ENCODE data around the gene SYNGR1. TPM values are rescaled to one million over a fixed set of nuclear protein-coding genes. Genes with fewer than 3 reads are reported as not detected.
A peak's percentile ranks its signal among the peaks of the same experiment; 100 is the strongest.

Gene SYNGR1
- total RNA-seq, 1 donor from 2014 or later = 2.2 TPM

GRCh38 chr22:39309364-39309861, 40.4 kb upstream of the SYNGR1 start:
- DNase-seq (ENCODE audit: low spot score in 2 of 2) = no peak
- H3K4me3 ChIP-seq = no peak overlapping the region
- H3K27ac ChIP-seq = peak overlapping the region; percentile 72 to 80
- TF ChIP-seq, protein P1, sequence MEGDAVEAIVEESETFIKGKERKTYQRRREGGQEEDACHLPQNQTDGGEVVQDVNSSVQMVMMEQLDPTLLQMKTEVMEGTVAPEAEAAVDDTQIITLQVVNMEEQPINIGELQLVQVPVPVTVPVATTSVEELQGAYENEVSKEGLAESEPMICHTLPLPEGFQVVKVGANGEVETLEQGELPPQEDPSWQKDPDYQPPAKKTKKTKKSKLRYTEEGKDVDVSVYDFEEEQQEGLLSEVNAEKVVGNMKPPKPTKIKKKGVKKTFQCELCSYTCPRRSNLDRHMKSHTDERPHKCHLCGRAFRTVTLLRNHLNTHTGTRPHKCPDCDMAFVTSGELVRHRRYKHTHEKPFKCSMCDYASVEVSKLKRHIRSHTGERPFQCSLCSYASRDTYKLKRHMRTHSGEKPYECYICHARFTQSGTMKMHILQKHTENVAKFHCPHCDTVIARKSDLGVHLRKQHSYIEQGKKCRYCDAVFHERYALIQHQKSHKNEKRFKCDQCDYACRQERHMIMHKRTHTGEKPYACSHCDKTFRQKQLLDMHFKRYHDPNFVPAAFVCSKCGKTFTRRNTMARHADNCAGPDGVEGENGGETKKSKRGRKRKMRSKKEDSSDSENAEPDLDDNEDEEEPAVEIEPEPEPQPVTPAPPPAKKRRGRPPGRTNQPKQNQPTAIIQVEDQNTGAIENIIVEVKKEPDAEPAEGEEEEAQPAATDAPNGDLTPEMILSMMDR (IDR thresholded peaks at IDR 0.05) = no peak
- no peaks in the 10 kb centered on the region for H3K9me3 ChIP-seq
- intact Hi-C loops (cut with DNase I) = loop anchor here (1.0 to 2.0 kb wide), 2 partner anchors 57 to 138 kb away; no protein-coding TSS in a partner anchor
- peaks cover 30% of the 10 kb centered on the region in 2 donors for H3K36me3 ChIP-seq
- peaks cover 0 to 11% of the 10 kb centered on the region in 2 donors for H3K4me1 ChIP-seq
- no peaks in the 10 kb centered on the region for H3K27me3 ChIP-seq

DNA sequence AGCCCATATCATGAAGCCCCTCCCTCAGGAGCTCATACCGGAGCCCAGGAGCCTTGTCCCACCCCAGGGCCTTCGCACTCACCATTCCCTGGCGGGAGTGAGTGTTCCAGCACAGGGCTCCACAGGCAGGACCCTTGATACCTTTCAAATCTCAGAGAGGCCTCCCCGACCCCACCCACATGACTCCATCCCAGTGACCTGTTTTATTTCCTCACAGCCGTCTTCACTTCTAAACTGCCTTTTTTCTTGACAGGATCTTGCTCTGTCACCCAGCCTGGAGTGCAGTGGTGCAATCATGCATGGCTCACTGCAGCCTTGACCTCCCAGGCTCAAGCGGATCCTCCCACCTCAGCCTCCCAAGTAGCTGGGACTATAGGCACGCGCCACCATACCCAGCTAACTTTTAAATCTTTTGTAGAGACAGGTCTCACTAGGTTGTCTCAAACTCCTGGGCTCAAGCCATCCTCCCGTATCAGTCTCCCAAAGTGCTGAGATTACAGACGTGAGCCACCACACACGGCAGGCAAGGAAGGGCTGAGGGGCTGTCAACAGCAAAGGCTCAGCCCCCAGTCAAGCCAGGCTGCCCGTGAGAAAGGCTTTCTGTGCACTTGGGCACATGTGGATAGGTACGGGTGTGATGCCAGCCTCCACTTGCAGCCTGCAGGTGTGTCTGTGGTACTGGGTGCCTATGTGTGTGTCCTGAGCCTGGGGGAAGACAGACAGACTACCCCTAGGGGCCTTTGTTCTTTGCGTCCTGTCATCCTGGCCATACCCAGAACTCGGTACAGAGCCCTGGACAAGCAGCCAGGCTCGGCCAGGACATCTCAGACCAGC, 39.7 kb upstream of the SYNGR1 start:
- TF ChIP-seq, protein P1 (IDR thresholded peaks at IDR 0.05) = no peak
- peak overlapping the region; percentile 72 to 80 for H3K27ac ChIP-seq

DNA sequence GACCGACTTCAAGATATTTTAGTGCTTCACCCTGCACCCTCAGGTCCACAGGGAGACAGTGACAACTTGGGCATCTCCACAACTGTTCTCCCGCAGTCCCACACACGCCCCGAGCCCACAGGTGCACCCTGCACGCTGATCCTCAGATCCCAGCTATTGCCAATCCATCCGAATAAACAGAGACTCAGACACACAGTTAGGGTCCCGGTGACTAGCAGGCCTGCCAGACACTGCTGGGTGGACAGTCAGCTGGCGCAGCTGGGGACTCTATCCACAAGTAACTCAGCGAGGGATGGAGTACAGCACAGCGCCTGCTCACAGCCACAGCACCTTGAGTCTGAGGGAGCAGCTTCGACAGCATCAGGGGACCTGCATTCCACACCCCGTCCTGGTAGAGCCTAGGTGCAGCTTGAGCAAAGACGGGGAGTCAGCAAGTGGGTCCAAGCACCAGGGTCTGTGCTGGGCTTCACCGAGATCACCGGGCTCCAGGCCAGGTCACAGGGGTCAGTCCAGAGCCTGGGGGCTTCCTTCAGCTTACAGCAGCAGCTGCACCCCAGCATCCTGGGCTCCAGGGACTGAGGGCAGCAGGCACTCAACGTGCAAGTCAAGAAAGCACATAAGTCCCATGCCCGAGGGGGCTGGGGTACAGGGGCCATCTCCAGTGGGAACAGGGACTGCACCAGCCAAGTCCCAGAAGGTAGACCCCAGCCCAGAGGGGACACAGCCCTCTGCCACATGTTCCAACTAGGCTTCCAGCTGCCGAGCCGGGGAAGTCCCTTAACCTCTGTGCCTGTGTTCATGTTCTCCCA, 38.0 kb upstream of the SYNGR1 start:
- Histone ChIP-seq H3K9me3 (no peaks in the 10 kb centered on the region), H3K36me3 (peaks cover 50 to 51% of the 10 kb centered on the region in 2 donors), H3K27ac (no peak overlapping the region), H3K4me1 (peaks cover 0 to 25% of the 10 kb centered on the region in 2 donors), H3K27me3 (no peaks in the 10 kb centered on the region), H3K4me3 (no peak overlapping the region)
- TF ChIP-seq, protein P1 (IDR thresholded peaks at IDR 0.05) = no peak
- DNase-seq (ENCODE audit: low spot score in 2 of 2) = no peak
- intact Hi-C loops (cut with DNase I) = loop anchor here (10.0 kb wide), 2 partner anchors 387 to 527 kb away; no protein-coding TSS in a partner anchor

More for the DNA sequence above, 39.7 kb upstream of the SYNGR1 start:
- intact Hi-C loops (cut with DNase I) = loop anchor here (1.0 to 10.0 kb wide), 4 partner anchors 57 to 525 kb away; no protein-coding TSS in a partner anchor
- Histone ChIP-seq H3K4me1 (peaks cover 0 to 11% of the 10 kb centered on the region in 2 donors), H3K9me3 (no peaks in the 10 kb centered on the region), H3K36me3 (peaks cover 36 to 37% of the 10 kb centered on the region in 2 donors), H3K4me3 (no peak overlapping the region), H3K27me3 (no peaks in the 10 kb centered on the region)
- no peak for DNase-seq (ENCODE audit: low spot score in 2 of 2)

DNA sequence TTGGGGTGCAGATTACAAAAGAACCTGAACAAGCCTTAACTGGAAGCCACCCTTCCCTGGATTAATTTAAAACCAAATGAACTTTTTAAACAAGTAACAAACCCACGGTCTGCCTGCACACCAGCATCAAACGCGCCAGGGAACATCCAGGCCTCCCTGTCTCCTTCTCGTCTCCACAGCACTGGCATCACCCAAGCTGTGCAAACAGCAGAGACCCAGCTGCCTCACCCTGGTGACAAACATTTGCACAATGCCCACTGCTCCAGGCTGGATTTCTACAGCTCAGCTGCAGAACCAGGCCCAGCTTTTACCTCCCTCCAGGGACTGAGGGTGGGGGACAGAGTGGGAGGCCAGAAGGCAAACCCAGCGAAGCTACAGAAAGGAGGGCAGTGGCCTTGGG, 37.4 kb upstream of the SYNGR1 start:
- H3K27me3 ChIP-seq = no peaks in the 10 kb centered on the region
- intact Hi-C loops (cut with DNase I) = loop anchor here (10.0 kb wide), 2 partner anchors 388 to 528 kb away; no protein-coding TSS in a partner anchor
- peaks cover 4 to 31% of the 10 kb centered on the region in 2 donors for H3K4me1 ChIP-seq
- H3K9me3 ChIP-seq = no peaks in the 10 kb centered on the region
- TF ChIP-seq, protein P1 (IDR thresholded peaks at IDR 0.05) = no peak
- H3K36me3 ChIP-seq = peaks cover 57 to 58% of the 10 kb centered on the region in 2 donors
- no peak for DNase-seq (ENCODE audit: low spot score in 2 of 2)
- H3K27ac ChIP-seq = no peak overlapping the region
- no peak overlapping the region for H3K4me3 ChIP-seq

DNA sequence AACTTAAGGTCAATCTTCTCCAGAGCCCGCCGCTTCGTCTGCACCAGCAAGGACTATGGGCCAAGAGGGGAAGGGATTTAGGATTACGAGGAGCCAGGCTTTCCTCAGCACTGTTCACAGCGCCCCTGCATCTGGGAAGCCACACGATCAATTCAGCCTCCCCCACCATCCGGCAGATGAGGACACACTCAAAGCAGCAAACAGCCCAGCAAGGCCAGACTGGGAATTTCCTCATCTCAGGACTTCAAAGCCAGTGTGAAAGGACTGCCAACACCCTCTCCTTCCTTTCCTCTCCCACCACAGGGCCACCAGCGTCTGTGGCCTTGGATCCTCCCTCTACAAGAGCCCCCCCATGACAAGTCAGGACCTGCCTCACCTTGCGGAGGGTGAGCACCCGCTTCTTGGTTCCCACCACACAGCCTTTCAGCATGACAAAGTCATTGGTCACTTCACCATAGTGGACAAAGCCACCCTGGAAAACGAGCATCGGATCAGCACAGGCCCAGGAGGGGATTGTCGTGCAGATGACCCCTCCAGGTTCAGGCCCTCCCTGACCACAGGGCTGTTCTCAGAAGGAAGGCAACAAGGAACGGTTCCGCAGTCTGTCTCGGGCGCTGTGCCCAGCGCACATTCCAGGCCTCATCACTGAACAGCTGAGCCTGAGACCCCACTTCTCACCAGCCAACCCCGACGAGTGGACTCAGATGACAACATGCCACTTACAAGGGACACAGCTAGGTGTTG, 36.4 kb upstream of the SYNGR1 start:
- intact Hi-C loops (cut with DNase I) = loop anchor here (10.0 kb wide), 2 partner anchors 389 to 529 kb away; no protein-coding TSS in a partner anchor
- no peaks in the 10 kb centered on the region for H3K27me3 ChIP-seq
- peaks cover 63 to 64% of the 10 kb centered on the region in 2 donors for H3K36me3 ChIP-seq
- no peak overlapping the region for H3K27ac ChIP-seq
- peaks cover 11 to 38% of the 10 kb centered on the region in 2 donors for H3K4me1 ChIP-seq
- H3K4me3 ChIP-seq = no peak overlapping the region
- H3K9me3 ChIP-seq = no peaks in the 10 kb centered on the region
- DNase-seq (ENCODE audit: low spot score in 2 of 2) = no peak
- TF ChIP-seq, protein P1 (IDR thresholded peaks at IDR 0.05) = no peak

Data from ascending aorta (tissue), 2 donors.